DOHH2 (cell line): ENCODE results near the gene IKBIP.
"Not testable (repeated sequence)": the region's sequence is repeated elsewhere in the genome, so short reads cannot be mapped to it uniquely, and the experiment has no call there.

Experiments
- H3F3A ChIP-seq: fragments of 200-600 bp; sonication (generic), shearing (Covaris generic); 2 replicates; pipeline ENCODE4 v1.6.0; 2016; ENCODE audit warnings: antibody characterized with exemption, mild to moderate bottlenecking; ENCODE audit not compliant: control insufficient read depth, insufficient read depth
- H3K27ac ChIP-seq: fragments of 200-600 bp; sonication (generic); 2 replicates; pipeline ENCODE4 v1.5.1; 2014; ENCODE audit warnings: low read depth, mild to moderate bottlenecking, low read length, moderate library complexity
- H3K27me3 ChIP-seq: fragments of 200-600 bp; sonication (generic); 2 replicates; pipeline ENCODE4 v1.6.1; 2014; ENCODE audit warnings: mild to moderate bottlenecking, low read length, mixed read lengths; ENCODE audit not compliant: control insufficient read depth
- H3K36me3 ChIP-seq: fragments of 200-600 bp; sonication (generic); 2 replicates; pipeline ENCODE4 v1.6.1; 2014; ENCODE audit warnings: mild to moderate bottlenecking, low read length, moderate library complexity, mixed read lengths; ENCODE audit not compliant: control insufficient read depth
- H3K4me1 ChIP-seq: fragments of 200-600 bp; sonication (generic); 2 replicates; pipeline ENCODE4 v1.6.1; 2014; ENCODE audit warnings: mild to moderate bottlenecking, low read length, mixed read lengths; ENCODE audit not compliant: control insufficient read depth
- H3K4me2 ChIP-seq: fragments of 200-600 bp; sonication (generic); 2 replicates; pipeline ENCODE4 v1.6.0; 2014; ENCODE audit warnings: mild to moderate bottlenecking, low read length, moderate library complexity
- H3K4me3 ChIP-seq: fragments of 200-600 bp; sonication (generic); 2 replicates; pipeline ENCODE4 v1.5.1; 2014; ENCODE audit warnings: mild to moderate bottlenecking, low read length, mixed read lengths
- H3K79me2 ChIP-seq: fragments of 200-600 bp; sonication (generic); 2 replicates; pipeline ENCODE4 v1.6.1; 2014; ENCODE audit warnings: mild to moderate bottlenecking, low read length, mixed read lengths; ENCODE audit not compliant: control insufficient read depth
- H3K9me2 ChIP-seq: fragments of 200-600 bp; sonication (generic); replicated peaks from 2 replicates; pipeline ENCODE4 v1.6.1; 2014; ENCODE audit warnings: mild to moderate bottlenecking, low read length, mixed read lengths; ENCODE audit not compliant: control insufficient read depth
- H3K9me3 ChIP-seq: fragments of 200-600 bp; sonication (generic); 2 replicates; pipeline ENCODE4 v1.6.1; 2014; ENCODE audit warnings: antibody characterized with exemption, low read length, mixed read lengths; ENCODE audit not compliant: control insufficient read depth, insufficient read depth
- H4K20me1 ChIP-seq: fragments of 200-600 bp; sonication (generic); 2 replicates; pipeline ENCODE4 v1.6.0; 2014; ENCODE audit warnings: low read depth, mild to moderate bottlenecking, antibody characterized with exemption, low read length, moderate library complexity; ENCODE audit not compliant: control insufficient read depth, insufficient read depth
- EZH2phosphoT487 ChIP-seq: fragments of 200-600 bp; sonication (generic); IDR thresholded peaks from 2 replicates; pipeline ENCODE4 v1.6.1; 2017; ENCODE audit warnings: borderline replicate concordance, mild to moderate bottlenecking, antibody characterized with exemption, low read length, moderate library complexity, mixed read lengths
- TF ChIP-seq, protein P1 (sequence below): fragments of 200-600 bp; sonication (generic); IDR thresholded peaks from one replicate; pipeline ENCODE4 v1.5.1; 2014; ENCODE audit warnings: antibody characterized with exemption, mild to moderate bottlenecking, low read depth, low read length; ENCODE audit not compliant: poor library complexity, severe bottlenecking

Gene IKBIP

DNA sequence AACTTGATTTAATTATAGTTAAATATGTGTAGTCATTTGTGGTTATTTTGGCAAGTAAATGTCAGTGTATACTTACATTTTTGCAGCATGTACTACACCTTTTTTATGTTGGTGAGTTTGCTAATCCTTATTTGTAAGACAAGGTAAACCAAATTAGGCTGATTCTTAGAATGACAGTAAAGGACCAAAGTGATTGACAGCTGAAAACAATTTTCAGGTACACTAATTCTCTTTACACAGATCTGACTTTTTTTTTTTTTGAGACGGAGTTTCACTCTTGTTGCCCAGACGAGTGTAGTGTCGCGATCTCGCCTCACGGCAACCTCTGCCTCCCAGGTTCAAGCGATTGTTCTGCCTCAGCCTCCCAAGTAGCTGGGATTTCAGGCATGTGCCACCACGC lies 42.7 kb downstream of the IKBIP start:
- Histone ChIP-seq H3K36me3 (peaks cover 73% of the 10 kb centered on the region), H3K9me3 (no peaks in the 10 kb centered on the region), H3K4me2 (no peak overlapping the region), H3K27me3 (no peaks in the 10 kb centered on the region), H3K4me1 (no peaks in the 10 kb centered on the region), H4K20me1 (peaks cover 12% of the 10 kb centered on the region; the same call in 1 of the 2 replicates), H3K9me2 (no peaks in the 10 kb centered on the region), H3K27ac (no peak overlapping the region), H3K79me2 (peaks cover 22% of the 10 kb centered on the region), H3K4me3 (no peak overlapping the region), H3F3A (peaks cover 77% of the 10 kb centered on the region)
- TF ChIP-seq EZH2phosphoT487 = no peak
- TF ChIP-seq, protein P1, sequence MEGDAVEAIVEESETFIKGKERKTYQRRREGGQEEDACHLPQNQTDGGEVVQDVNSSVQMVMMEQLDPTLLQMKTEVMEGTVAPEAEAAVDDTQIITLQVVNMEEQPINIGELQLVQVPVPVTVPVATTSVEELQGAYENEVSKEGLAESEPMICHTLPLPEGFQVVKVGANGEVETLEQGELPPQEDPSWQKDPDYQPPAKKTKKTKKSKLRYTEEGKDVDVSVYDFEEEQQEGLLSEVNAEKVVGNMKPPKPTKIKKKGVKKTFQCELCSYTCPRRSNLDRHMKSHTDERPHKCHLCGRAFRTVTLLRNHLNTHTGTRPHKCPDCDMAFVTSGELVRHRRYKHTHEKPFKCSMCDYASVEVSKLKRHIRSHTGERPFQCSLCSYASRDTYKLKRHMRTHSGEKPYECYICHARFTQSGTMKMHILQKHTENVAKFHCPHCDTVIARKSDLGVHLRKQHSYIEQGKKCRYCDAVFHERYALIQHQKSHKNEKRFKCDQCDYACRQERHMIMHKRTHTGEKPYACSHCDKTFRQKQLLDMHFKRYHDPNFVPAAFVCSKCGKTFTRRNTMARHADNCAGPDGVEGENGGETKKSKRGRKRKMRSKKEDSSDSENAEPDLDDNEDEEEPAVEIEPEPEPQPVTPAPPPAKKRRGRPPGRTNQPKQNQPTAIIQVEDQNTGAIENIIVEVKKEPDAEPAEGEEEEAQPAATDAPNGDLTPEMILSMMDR = no peak

- not testable (repeated sequence) for H3K9me2 ChIP-seq, H3K27me3 ChIP-seq, H3K4me3 ChIP-seq, H3K27ac ChIP-seq, H3K9me3 ChIP-seq, H3K4me2 ChIP-seq
- H3K4me1 ChIP-seq = peaks cover 26% of the 10 kb centered on the region
- H3K36me3 ChIP-seq = peaks cover 86% of the 10 kb centered on the region
- H4K20me1 ChIP-seq = peaks cover 41% of the 10 kb centered on the region; the same call in 1 of the 2 replicates
- H3K79me2 ChIP-seq = peaks cover 63% of the 10 kb centered on the region
- peaks cover 58% of the 10 kb centered on the region for H3F3A ChIP-seq
Measured at GRCh38 chr12:98597313-98597712, 47.3 kb downstream of the IKBIP start.

DNA sequence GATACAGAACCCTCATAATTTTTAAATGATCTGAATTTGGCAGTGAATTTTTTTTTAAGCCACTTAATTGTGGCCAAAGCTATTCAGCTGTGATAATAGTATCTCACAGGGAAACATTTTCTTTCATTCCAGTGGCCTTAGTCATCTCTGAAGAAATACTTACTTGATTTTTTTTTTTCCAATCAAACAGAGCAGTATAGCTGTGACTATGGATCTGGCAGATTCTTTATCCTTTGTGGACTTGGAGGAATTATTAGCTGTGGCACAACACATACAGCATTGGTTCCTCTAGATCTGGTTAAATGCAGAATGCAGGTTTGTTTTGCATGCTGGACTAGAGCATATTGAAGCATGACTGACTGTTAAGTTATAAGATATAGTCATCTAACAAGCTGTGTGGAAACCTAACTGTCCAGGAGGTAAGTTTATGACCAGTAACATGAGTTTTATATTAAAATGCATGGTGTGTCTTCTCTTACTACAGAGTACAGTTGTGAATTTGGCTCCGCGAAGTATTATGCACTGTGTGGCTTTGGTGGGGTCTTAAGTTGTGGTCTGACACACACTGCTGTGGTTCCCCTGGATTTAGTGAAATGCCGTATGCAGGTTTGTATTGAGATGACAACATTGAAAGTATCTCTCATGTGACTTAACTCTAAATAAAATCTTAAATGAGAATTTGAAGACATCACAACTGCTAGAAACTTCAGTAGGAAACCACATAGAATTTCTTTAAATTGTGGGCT lies 49.2 kb downstream of the IKBIP start:
- peaks cover 63% of the 10 kb centered on the region for H3K79me2 ChIP-seq
- H3K27ac ChIP-seq = no peak overlapping the region
- peaks cover 67% of the 10 kb centered on the region for H3K36me3 ChIP-seq
- H3K27me3 ChIP-seq = no peaks in the 10 kb centered on the region
- H3K4me2 ChIP-seq = peak overlapping the region; percentile 82
- H3F3A ChIP-seq = peaks cover 42% of the 10 kb centered on the region
- no peaks in the 10 kb centered on the region for H3K9me3 ChIP-seq
- peaks cover 37% of the 10 kb centered on the region; the same call in 1 of the 2 replicates for H4K20me1 ChIP-seq
- peaks cover 26% of the 10 kb centered on the region for H3K4me1 ChIP-seq
- H3K9me2 ChIP-seq = no peaks in the 10 kb centered on the region
- TF ChIP-seq, protein P1 = no peak
- no peak for TF ChIP-seq EZH2phosphoT487
- peak overlapping the region; percentile 88 for H3K4me3 ChIP-seq

DNA sequence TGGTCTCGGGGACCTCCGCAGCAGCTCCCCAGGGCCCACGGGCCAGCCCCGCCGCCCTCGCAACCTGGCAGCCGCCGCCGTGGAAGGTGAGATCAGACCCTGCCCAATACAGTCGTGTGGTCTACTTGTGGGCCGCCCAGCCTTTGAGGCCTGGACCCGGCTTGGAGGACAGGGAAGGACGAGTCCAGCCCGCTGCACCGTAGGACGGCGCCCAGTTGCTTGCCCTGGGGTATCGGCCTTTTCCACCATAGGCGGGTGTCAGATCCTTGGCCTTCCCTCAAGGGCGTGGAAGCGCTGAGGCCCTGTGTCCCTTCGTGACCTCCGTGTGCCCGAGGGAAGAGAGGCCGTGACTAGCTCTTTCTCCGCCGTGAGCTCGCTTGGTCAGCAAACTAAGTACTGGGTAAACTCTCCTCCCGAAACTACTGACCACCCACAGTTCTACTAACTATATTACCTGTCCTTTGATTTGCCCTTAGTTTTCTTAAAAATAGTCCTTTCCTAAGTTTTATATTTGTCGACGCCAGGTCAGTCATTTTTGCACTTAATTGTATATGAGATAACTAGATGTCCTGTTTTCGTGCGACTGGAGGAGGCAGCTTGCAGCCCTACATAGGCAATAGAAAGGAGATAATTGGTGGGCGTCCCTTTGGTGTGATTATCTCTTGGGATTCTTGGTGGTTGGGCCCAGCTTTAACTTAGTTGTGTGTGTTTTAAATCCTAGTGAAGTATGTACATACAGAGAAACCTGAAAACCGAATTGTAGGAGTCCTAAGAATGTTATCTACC lies 50.3 kb downstream of the IKBIP start:
- H3F3A ChIP-seq = peaks cover 33% of the 10 kb centered on the region
- H3K9me3 ChIP-seq = no peaks in the 10 kb centered on the region
- H3K27me3 ChIP-seq = no peaks in the 10 kb centered on the region
- H3K27ac ChIP-seq = peak overlapping the region; percentile 71
- H4K20me1 ChIP-seq = peaks cover 34% of the 10 kb centered on the region; the same call in 1 of the 2 replicates
- peaks cover 26% of the 10 kb centered on the region for H3K4me1 ChIP-seq
- H3K4me2 ChIP-seq = peak overlapping the region; percentile 82
- H3K79me2 ChIP-seq = peaks cover 57% of the 10 kb centered on the region
- peaks cover 55% of the 10 kb centered on the region for H3K36me3 ChIP-seq
- peak overlapping the region; percentile 88 for H3K4me3 ChIP-seq
- TF ChIP-seq, protein P1 = no peak
- peak; percentile 42; the same call in 1 of the 2 replicates for TF ChIP-seq EZH2phosphoT487
- H3K9me2 ChIP-seq = no peaks in the 10 kb centered on the region
